HepG2 (cell line): ENCODE results near the gene RGS6. TPM values are rescaled to one million over a fixed set of nuclear protein-coding genes. Genes with fewer than 3 reads are reported as not detected.
A peak's percentile ranks its signal among the peaks of the same experiment; 100 is the strongest.

ENCODE experiments used
- ATAC-seq: fragments of 200-7000 bp; cut with Tn5 transposase; 3 replicates; pipeline ENCODE4 v1.9.1; 2020; ENCODE audit warnings: mild to moderate bottlenecking, moderate library complexity
- BruUV-seq: library from RNA; stranded (reverse); fragments of 400-500 nt; replicated peaks from 2 replicates; lab custom pipeline; 2021; lab: Mats Ljungman, UMichigan
- CTCF ChIA-PET: fragments of 300-600 bp; formaldehyde crosslinking; extraction: SDS; loops from one replicate; lab custom pipeline; 2021; ENCODE audit warnings: low total read pairs, inconsistent platforms, low intra/inter-chr PET ratio; lab: Yijun Ruan, JAX
- POLR2A ChIA-PET: fragments of 350-600 bp; sonication (Branson Sonifier 250); formaldehyde crosslinking; loops from one replicate; lab custom pipeline; 2020; ENCODE audit warnings: antibody characterized with exemption, inconsistent platforms; lab: Yijun Ruan, JAX
- DNase-seq: peaks from one replicate; pipeline ENCODE4 v3.0.0-alpha.2; 2015; ENCODE audit warnings: low spot score
- FAIRE-seq: peaks from 3 replicates; lab custom pipeline; 2011; peaks lifted over from hg19 to GRCh38; lab: Jason Lieb, UNC
- H2AFZ ChIP-seq: one replicate; pipeline ENCODE4 v1.6.1; 2011; ENCODE audit warnings: low read length, inconsistent platforms
- H3K27ac ChIP-seq: fragments of 300-600 bp; 3 replicates; pipeline ENCODE4 v1.8.0; 2011; ENCODE audit warnings: mixed run types, mild to moderate bottlenecking, mixed read lengths, low read length, inconsistent platforms; ENCODE audit not compliant: insufficient read depth; ENCODE audit errors: extremely low read length
- H3K27me3 ChIP-seq, 2 experiments: fragments of 200-600 bp in 1 of 2; 2 replicates in 1 of 2; 3 replicates in 1 of 2; pipeline versions ENCODE4 v1.6.0 to v1.8.0; 2011; ENCODE audit warnings: low read length in 2 of 2, mild to moderate bottlenecking in 2 of 2, moderate library complexity in 2 of 2, inconsistent platforms in 1 of 2; ENCODE audit not compliant: insufficient read depth in 2 of 2, control insufficient read depth in 1 of 2
- H3K36me3 ChIP-seq, 2 experiments: fragments of 200-600 bp in 1 of 2; replicated peaks in 1 of 2; 2 replicates in 1 of 2; 3 replicates in 1 of 2; pipeline versions ENCODE4 v1.5.1 to v1.8.0; 2011; ENCODE audit warnings: low read length in 2 of 2, inconsistent platforms in 1 of 2; ENCODE audit not compliant: insufficient read depth in 2 of 2, control insufficient read depth in 1 of 2
- H3K4me1 ChIP-seq: 2 replicates; pipeline ENCODE4 v1.5.1; 2012; ENCODE audit warnings: low read length, inconsistent platforms; ENCODE audit not compliant: insufficient read depth
- H3K4me2 ChIP-seq: 2 replicates; pipeline ENCODE4 v1.6.0; 2011; ENCODE audit warnings: low read depth, low read length, inconsistent platforms
- H3K4me3 ChIP-seq, 3 experiments: fragments of 200-600 bp in 1 of 3; sonication (generic), shearing (Covaris generic) in 1 of 3; replicated peaks in 1 of 3; 2 replicates each; pipeline ENCODE4 v1.5.1; 2011 to 2016; ENCODE audit warnings: low read length in 3 of 3, inconsistent platforms in 2 of 3, low read depth in 2 of 3, mild to moderate bottlenecking in 2 of 3, control low read depth in 1 of 3, mixed read lengths in 1 of 3; ENCODE audit not compliant: insufficient read depth in 1 of 3
- H3K79me2 ChIP-seq: one replicate; pipeline ENCODE4 v1.6.1; 2011; ENCODE audit warnings: low read length, inconsistent platforms; ENCODE audit not compliant: insufficient read depth
- H3K9ac ChIP-seq: 2 replicates; pipeline ENCODE4 v1.6.0; 2011; ENCODE audit warnings: mild to moderate bottlenecking, low read depth, low read length, inconsistent platforms; ENCODE audit not compliant: insufficient read depth
- H3K9me3 ChIP-seq: 2 replicates; pipeline ENCODE4 v1.5.1; 2012; ENCODE audit warnings: mild to moderate bottlenecking, low read length
- H4K20me1 ChIP-seq: 2 replicates; pipeline ENCODE4 v1.6.0; 2011; ENCODE audit warnings: inconsistent platforms, mild to moderate bottlenecking, low read length, moderate library complexity; ENCODE audit not compliant: insufficient read depth
- HNRNPUL1 ChIP-seq: fragments of 200-400 bp; formaldehyde crosslinking; IDR thresholded peaks from 2 replicates; pipeline ENCODE4 v1.6.1; 2017; ENCODE audit warnings: low read depth, mild to moderate bottlenecking, low read length, moderate library complexity
- RXRB ChIP-seq: IDR thresholded peaks from 2 replicates; pipeline ENCODE4 v1.6.1; 2016; ENCODE audit warnings: borderline replicate concordance, missing genetic modification reagents, missing compliant biosample characterization
- U2AF1 ChIP-seq: fragments of 200-400 bp; formaldehyde crosslinking; optimal IDR thresholded peaks from 2 replicates; pipeline ENCODE3; 2017; ENCODE audit warnings: mild to moderate bottlenecking, low read depth, low read length
- ZBTB21 ChIP-seq: sonication (generic); formaldehyde crosslinking; IDR thresholded peaks from 2 replicates; pipeline ENCODE4 v1.4.0; 2020; ENCODE audit warnings: missing genetic modification reagents
- ZNF468 ChIP-seq: sonication (generic); formaldehyde crosslinking; IDR thresholded peaks from 2 replicates; pipeline ENCODE4 v1.8.0; 2022; ENCODE audit warnings: mild to moderate bottlenecking, moderate library complexity, missing genetic modification reagents
- ZNF766 ChIP-seq: sonication (generic); formaldehyde crosslinking; IDR thresholded peaks from 2 replicates; pipeline ENCODE4 v1.5.0; 2020; ENCODE audit warnings: missing genetic modification reagents, borderline replicate concordance
- ZNF883 ChIP-seq: sonication (generic); formaldehyde crosslinking; IDR thresholded peaks from 2 replicates; pipeline ENCODE4 v1.5.1; 2020; ENCODE audit warnings: mild to moderate bottlenecking, missing genetic modification reagents; ENCODE audit errors: not compliant biosample characterization
- WGBS: methylation state at CpG from one replicate; pipeline ENCODE4 v1.1.6; 2017; ENCODE audit warnings: low lambda C conversion rate; 5-methylcytosine and 5-hydroxymethylcytosine counted together
- in situ Hi-C: cut with HindIII; loops from 2 replicates; pipeline ENCODE4 v1.10.0; 2017; ENCODE audit warnings: low pct_unique_long_range_greater_than_20kb; ENCODE audit not compliant: extremely low pct_ligation_motif_present
- intact Hi-C: fragments of 100-400 bp; cut with micrococcal nuclease; formaldehyde crosslinking; loops from one replicate; pipeline ENCODE4 v1.10.0; 2022; ENCODE audit not compliant: unreplicated experiment
- polyA plus RNA-seq, 8 experiments: library from polyadenylated mRNA; depleted of rRNA in 3 of 8; stranded (reverse) in 7 of 8; unstranded in 1 of 8; fragments of >200 nt; fragmentation: Illumina TruSeq in 4 of 8; extraction: Trizol in 4 of 8; gene quantifications; 2 replicates each; pipeline versions ENCODE4 v1.2.1 to v1.2.3, GENCODE V29; 2011 to 2016; ENCODE audit warnings: low read depth in 4 of 8, missing spikeins in 1 of 8, mixed read lengths in 1 of 8; ENCODE audit not compliant: insufficient read depth in 1 of 8
- total RNA-seq, 5 experiments: library from RNA; depleted of rRNA; stranded (reverse); fragments of >200 nt; fragmentation: Illumina TruSeq; extraction: Trizol; gene quantifications; 2 replicates each; pipeline ENCODE4 v1.2.3, GENCODE V29; 2016; ENCODE audit warnings: low read depth in 1 of 5
- TF ChIP-seq, protein P1 (sequence below): fragments of 450-650 bp; IDR thresholded peaks from 2 replicates; pipeline ENCODE4 v1.6.1; 2016
- TF ChIP-seq, protein P2 (sequence below): sonication (generic); formaldehyde crosslinking; IDR thresholded peaks from 2 replicates; pipeline ENCODE4; 2020; ENCODE audit warnings: missing genetic modification reagents, mild to moderate bottlenecking, borderline replicate concordance
- TF ChIP-seq, protein P3 (sequence below): sonication (generic); formaldehyde crosslinking; IDR thresholded peaks from 2 replicates; pipeline ENCODE4 v1.4.0; 2020; ENCODE audit warnings: missing genetic modification reagents, borderline replicate concordance

Gene RGS6
- total and polyA plus RNA-seq, 2 of the 13 experiments (the other 11 are each of a cell fraction or from before 2014, with no cell fraction given): not detected

DNA sequence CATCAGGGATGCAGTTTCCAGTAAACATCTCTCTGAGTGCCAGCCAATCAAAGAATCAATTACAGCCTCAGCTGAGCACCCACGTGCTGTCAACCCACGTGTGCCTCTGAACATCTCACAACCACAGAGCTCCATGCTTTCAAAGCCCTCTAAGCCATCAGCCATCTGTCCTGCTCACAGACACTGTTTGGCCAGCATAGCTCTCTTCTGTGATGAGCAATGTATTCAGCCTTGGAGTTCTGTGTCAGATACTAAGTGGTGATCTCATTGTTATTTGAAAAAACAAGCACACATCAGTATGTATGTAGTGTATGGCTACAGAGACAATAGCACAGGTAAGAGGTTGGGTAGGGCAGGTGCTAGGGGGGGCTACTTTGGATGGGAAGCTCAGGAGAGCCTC is 94.3 kb downstream of the RGS6 start:
- no peaks in the 10 kb centered on the region for H3K36me3 ChIP-seq
- TF ChIP-seq, protein P1, sequence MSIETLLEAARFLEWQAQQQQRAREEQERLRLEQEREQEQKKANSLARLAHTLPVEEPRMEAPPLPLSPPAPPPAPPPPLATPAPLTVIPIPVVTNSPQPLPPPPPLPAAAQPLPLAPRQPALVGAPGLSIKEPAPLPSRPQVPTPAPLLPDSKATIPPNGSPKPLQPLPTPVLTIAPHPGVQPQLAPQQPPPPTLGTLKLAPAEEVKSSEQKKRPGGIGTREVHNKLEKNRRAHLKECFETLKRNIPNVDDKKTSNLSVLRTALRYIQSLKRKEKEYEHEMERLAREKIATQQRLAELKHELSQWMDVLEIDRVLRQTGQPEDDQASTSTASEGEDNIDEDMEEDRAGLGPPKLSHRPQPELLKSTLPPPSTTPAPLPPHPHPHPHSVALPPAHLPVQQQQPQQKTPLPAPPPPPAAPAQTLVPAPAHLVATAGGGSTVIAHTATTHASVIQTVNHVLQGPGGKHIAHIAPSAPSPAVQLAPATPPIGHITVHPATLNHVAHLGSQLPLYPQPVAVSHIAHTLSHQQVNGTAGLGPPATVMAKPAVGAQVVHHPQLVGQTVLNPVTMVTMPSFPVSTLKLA: peak; percentile 29; the same call in 1 of the 2 replicates
- TF ChIP-seq, protein P2, sequence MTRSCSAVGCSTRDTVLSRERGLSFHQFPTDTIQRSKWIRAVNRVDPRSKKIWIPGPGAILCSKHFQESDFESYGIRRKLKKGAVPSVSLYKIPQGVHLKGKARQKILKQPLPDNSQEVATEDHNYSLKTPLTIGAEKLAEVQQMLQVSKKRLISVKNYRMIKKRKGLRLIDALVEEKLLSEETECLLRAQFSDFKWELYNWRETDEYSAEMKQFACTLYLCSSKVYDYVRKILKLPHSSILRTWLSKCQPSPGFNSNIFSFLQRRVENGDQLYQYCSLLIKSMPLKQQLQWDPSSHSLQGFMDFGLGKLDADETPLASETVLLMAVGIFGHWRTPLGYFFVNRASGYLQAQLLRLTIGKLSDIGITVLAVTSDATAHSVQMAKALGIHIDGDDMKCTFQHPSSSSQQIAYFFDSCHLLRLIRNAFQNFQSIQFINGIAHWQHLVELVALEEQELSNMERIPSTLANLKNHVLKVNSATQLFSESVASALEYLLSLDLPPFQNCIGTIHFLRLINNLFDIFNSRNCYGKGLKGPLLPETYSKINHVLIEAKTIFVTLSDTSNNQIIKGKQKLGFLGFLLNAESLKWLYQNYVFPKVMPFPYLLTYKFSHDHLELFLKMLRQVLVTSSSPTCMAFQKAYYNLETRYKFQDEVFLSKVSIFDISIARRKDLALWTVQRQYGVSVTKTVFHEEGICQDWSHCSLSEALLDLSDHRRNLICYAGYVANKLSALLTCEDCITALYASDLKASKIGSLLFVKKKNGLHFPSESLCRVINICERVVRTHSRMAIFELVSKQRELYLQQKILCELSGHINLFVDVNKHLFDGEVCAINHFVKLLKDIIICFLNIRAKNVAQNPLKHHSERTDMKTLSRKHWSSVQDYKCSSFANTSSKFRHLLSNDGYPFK (CRISPR knock-in tag): no peak
- H3K9ac ChIP-seq: no peak overlapping the region
- in situ Hi-C loops: no loop called here
- ATAC-seq (no peak), FAIRE-seq (no peak), DNase-seq (no peak)
- WGBS: no CpG with 5 or more reads among the region's 2 CpGs
- BruUV-seq: no TSS peak
- no peaks in the 10 kb centered on the region for H3K79me2 ChIP-seq
- H3K4me1 ChIP-seq: no peaks in the 10 kb centered on the region
- CTCF ChIA-PET: no interaction called here
- H4K20me1 ChIP-seq: no peaks in the 10 kb centered on the region
- POLR2A ChIA-PET: no interaction called here
- no peak overlapping the region for H3K27ac ChIP-seq
- no peak overlapping the region for H3K4me3 ChIP-seq
- H2AFZ ChIP-seq: no peak overlapping the region
- no peak overlapping the region for H3K4me2 ChIP-seq
- intact Hi-C loops: no loop called here
- no peaks in the 10 kb centered on the region for H3K27me3 ChIP-seq
- no peaks in the 10 kb centered on the region for H3K9me3 ChIP-seq

DNA sequence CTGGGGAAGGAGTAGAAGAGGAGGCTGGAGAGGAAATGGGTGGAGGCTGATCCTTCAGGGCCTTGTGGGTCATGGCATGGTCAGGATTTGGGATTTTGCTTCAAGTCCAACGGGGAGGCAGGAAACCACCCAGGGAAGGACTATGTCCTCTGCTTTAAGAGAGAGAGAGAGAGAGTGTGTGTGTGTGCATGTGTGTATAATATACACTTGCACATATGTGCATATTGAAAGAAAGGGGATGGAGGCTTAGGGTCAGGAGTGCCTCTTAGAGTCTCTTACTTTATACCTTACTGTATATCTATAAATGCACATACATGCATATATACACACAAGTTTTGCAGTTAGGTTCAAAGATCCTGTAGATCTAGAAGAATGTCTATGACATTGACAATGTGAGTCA is 94.8 kb downstream of the RGS6 start:
- TF ChIP-seq ZBTB21 (CRISPR knock-in tag): no peak
- TF ChIP-seq U2AF1: no peak
- TF ChIP-seq ZNF883 (CRISPR knock-in tag): no peak
- TF ChIP-seq, protein P3, sequence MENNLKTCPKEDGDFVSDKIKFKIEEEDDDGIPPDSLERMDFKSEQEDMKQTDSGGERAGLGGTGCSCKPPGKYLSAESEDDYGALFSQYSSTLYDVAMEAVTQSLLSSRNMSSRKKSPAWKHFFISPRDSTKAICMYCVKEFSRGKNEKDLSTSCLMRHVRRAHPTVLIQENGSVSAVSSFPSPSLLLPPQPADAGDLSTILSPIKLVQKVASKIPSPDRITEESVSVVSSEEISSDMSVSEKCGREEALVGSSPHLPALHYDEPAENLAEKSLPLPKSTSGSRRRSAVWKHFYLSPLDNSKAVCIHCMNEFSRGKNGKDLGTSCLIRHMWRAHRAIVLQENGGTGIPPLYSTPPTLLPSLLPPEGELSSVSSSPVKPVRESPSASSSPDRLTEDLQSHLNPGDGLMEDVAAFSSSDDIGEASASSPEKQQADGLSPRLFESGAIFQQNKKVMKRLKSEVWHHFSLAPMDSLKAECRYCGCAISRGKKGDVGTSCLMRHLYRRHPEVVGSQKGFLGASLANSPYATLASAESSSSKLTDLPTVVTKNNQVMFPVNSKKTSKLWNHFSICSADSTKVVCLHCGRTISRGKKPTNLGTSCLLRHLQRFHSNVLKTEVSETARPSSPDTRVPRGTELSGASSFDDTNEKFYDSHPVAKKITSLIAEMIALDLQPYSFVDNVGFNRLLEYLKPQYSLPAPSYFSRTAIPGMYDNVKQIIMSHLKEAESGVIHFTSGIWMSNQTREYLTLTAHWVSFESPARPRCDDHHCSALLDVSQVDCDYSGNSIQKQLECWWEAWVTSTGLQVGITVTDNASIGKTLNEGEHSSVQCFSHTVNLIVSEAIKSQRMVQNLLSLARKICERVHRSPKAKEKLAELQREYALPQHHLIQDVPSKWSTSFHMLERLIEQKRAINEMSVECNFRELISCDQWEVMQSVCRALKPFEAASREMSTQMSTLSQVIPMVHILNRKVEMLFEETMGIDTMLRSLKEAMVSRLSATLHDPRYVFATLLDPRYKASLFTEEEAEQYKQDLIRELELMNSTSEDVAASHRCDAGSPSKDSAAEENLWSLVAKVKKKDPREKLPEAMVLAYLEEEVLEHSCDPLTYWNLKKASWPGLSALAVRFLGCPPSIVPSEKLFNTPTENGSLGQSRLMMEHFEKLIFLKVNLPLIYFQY: no peak
- TF ChIP-seq HNRNPUL1: no peak
- no peak for TF ChIP-seq ZNF468 (CRISPR knock-in tag)
- TF ChIP-seq ZNF766 (CRISPR knock-in tag): no peak
- no peak for TF ChIP-seq RXRB
- TF ChIP-seq, all 625 proteins: peak for 0
- no TSS peak for BruUV-seq
- no peaks in the 10 kb centered on the region for H4K20me1 ChIP-seq
- no peaks in the 10 kb centered on the region for H3K27me3 ChIP-seq
- no peak overlapping the region for H3K27ac ChIP-seq
- no peak for ATAC-seq
- no peaks in the 10 kb centered on the region for H3K4me1 ChIP-seq
- ChIA-PET POLR2A (no interaction called here), CTCF (no interaction called here)
- no peak for FAIRE-seq
- no peak overlapping the region for H3K9ac ChIP-seq
- H3K79me2 ChIP-seq: no peaks in the 10 kb centered on the region
- H2AFZ ChIP-seq: no peak overlapping the region
- intact Hi-C loops (no loop called here), in situ Hi-C loops (no loop called here)
- WGBS: 0% methylated on average over 1 of the region's 1 CpG
- no peak overlapping the region for H3K4me3 ChIP-seq
- H3K4me2 ChIP-seq: no peak overlapping the region
- no peaks in the 10 kb centered on the region for H3K9me3 ChIP-seq
- no peaks in the 10 kb centered on the region for H3K36me3 ChIP-seq
- DNase-seq: no peak
